ENCODE results near the gene PDCD1LG2. TPM values are rescaled to one million over a fixed set of nuclear protein-coding genes. Genes with fewer than 3 reads are reported as not detected.
A peak's percentile ranks its signal among the peaks of the same experiment; 100 is the strongest.
"Not testable (repeated sequence)": the region's sequence is repeated elsewhere in the genome, so short reads cannot be mapped to it uniquely, and the experiment has no call there.

The PDCD1LG2 gene
- 9.0 TPM for total RNA-seq
- long read RNA-seq, transcript PDCD1LG2-201 (7 exons, 2,365 nt), result major isoform, 7 of 13 reads
- long read RNA-seq, partial matches to known transcripts, result 1 of 13 reads
- long read RNA-seq, other reads (novel, unspliced or antisense), result 5 of 13 reads

GRCh38 chr9:5510360-5510931 lies at the start of gene PDCD1LG2:
Gene PDCD1LG2, plus strand, starts transcription at chr9:5510531. Its CDS starts 12,016 bp downstream, at chr9:5522547.
- Histone ChIP-seq H3K36me3 (no peaks in the 10 kb centered on the region), H3K4me1 (peaks cover 24% of the 10 kb centered on the region), H3K27ac (peak within 1 kb of the TSS; percentile 72), H3K4me3 (peak within 1 kb of the TSS; percentile 47), H3K9me3 (no peaks in the 10 kb centered on the region), H3K27me3 (ENCODE audit: low read depth) (no peaks in the 10 kb centered on the region)
- peak; percentile 43 to 81 for ATAC-seq
- no peak for DNase-seq
- no peak for TF ChIP-seq CTCF (IDR thresholded peaks at IDR 0.05)
- intact Hi-C loops (cut with DNase I), result no loop called here

GRCh38 chr9:5464831-5465330 lies 45.5 kb upstream of the PDCD1LG2 start:
- H3K27ac ChIP-seq; intact Hi-C loops (cut with DNase I); ATAC-seq; H3K27me3 ChIP-seq (ENCODE audit: low read depth); H3K9me3 ChIP-seq; H3K4me1 ChIP-seq; H3K4me3 ChIP-seq: not testable (repeated sequence)
- DNase-seq, result peak; percentile 45
- peaks cover 57% of the 10 kb centered on the region for H3K36me3 ChIP-seq

- no peak for TF ChIP-seq CTCF (IDR thresholded peaks at IDR 0.05)
These were observed 44.3 kb upstream of the PDCD1LG2 start for GRCh38 chr9:5466005-5466404.

GRCh38 chr9:5466766-5467165 lies 43.6 kb upstream of the PDCD1LG2 start:
- Histone ChIP-seq H3K27ac (no peak overlapping the region), H3K27me3 (ENCODE audit: low read depth) (no peaks in the 10 kb centered on the region), H3K9me3 (no peaks in the 10 kb centered on the region), H3K4me3 (no peak overlapping the region), H3K4me1 (no peaks in the 10 kb centered on the region), H3K36me3 (peaks cover 62% of the 10 kb centered on the region)
- no peak for DNase-seq
- TF ChIP-seq CTCF (IDR thresholded peaks at IDR 0.05), result no peak
- ATAC-seq, result no peak
- intact Hi-C loops (cut with DNase I), result no loop called here

More at GRCh38 chr9:5466005-5466404, 44.3 kb upstream of the PDCD1LG2 start:
- ATAC-seq (no peak), DNase-seq (no peak)
- Histone ChIP-seq H3K4me3 (no peak overlapping the region), H3K4me1 (no peaks in the 10 kb centered on the region), H3K27ac (no peak overlapping the region), H3K36me3 (peaks cover 62% of the 10 kb centered on the region), H3K9me3 (no peaks in the 10 kb centered on the region), H3K27me3 (ENCODE audit: low read depth) (no peaks in the 10 kb centered on the region)
- intact Hi-C loops (cut with DNase I), result no loop called here

GRCh38 chr9:5468850-5469249 lies 41.5 kb upstream of the PDCD1LG2 start:
- no peak for ATAC-seq
- Histone ChIP-seq H3K9me3 (no peaks in the 10 kb centered on the region), H3K4me1 (no peaks in the 10 kb centered on the region), H3K27ac (no peak overlapping the region), H3K4me3 (no peak overlapping the region), H3K36me3 (peaks cover 46% of the 10 kb centered on the region), H3K27me3 (ENCODE audit: low read depth) (no peaks in the 10 kb centered on the region)
- no peak for DNase-seq
- TF ChIP-seq CTCF (IDR thresholded peaks at IDR 0.05), result no peak
- intact Hi-C loops (cut with DNase I), result no loop called here

- H3K27ac ChIP-seq, result no peak overlapping the region
- ATAC-seq, result no peak
- no peak overlapping the region for H3K4me3 ChIP-seq
- no peak for TF ChIP-seq CTCF (IDR thresholded peaks at IDR 0.05)
- no peaks in the 10 kb centered on the region for H3K9me3 ChIP-seq
- no peaks in the 10 kb centered on the region for H3K4me1 ChIP-seq
- no peaks in the 10 kb centered on the region for H3K27me3 ChIP-seq (ENCODE audit: low read depth)
- H3K36me3 ChIP-seq, result peaks cover 34% of the 10 kb centered on the region
- intact Hi-C loops (cut with DNase I), result no loop called here
- no peak for DNase-seq
These were observed 40.2 kb upstream of the PDCD1LG2 start for GRCh38 chr9:5470122-5470521.

Data from lower lobe of right lung (tissue), 2 donors.